K562 (cell line): Measurements from ENCODE around the gene SYT1. TPM values are rescaled to one million over a fixed set of nuclear protein-coding genes. Genes with fewer than 3 reads are reported as not detected.

Experiments used
- ATAC-seq: fragments of 200-7000 bp; cut with Tn5 transposase; 3 replicates; pipeline ENCODE4 v1.9.1; 2020; ENCODE audit warnings: moderate library complexity
- BruUV-seq: library from RNA; stranded (reverse); fragments of 400-500 nt; replicated peaks from 2 replicates; lab custom pipeline; 2021; lab: Mats Ljungman, UMichigan
- CTCF ChIA-PET: fragments of 300-600 bp; formaldehyde crosslinking; extraction: SDS; loops from one replicate; lab custom pipeline; 2021; ENCODE audit warnings: low intra/inter-chr PET ratio; lab: Yijun Ruan, JAX
- POLR2A ChIA-PET: fragments of 300-600, 350-650 bp; sonication (Branson Sonifier 250); formaldehyde crosslinking; extraction: SDS; loops from one replicate; lab custom pipeline; 2021; ENCODE audit warnings: antibody characterized with exemption, inconsistent platforms; lab: Yijun Ruan, JAX
- DNase-seq, 4 experiments: peaks; one replicate each; pipeline versions ENCODE4 v3.0.0 to v3.0.0-alpha.2; 2011 to 2018; ENCODE audit warnings: low spot score in 3 of 4, mixed read lengths in 3 of 4; ENCODE audit errors: extremely low read depth in 1 of 4
- FAIRE-seq: peaks from 2 replicates; lab custom pipeline; 2011; peaks lifted over from hg19 to GRCh38; lab: Jason Lieb, UNC
- H2AFZ ChIP-seq: 2 replicates; pipeline ENCODE4 v1.6.0; 2011; ENCODE audit warnings: low read depth, low read length, control low read depth, inconsistent platforms
- H3K27ac ChIP-seq: fragments of 200-600 bp; 3 replicates; pipeline ENCODE4 v1.8.0; 2011; ENCODE audit warnings: low read depth, mild to moderate bottlenecking, control low read depth, inconsistent platforms, low read length, moderate library complexity, mixed read lengths; ENCODE audit errors: extremely low read depth
- H3K27me3 ChIP-seq, 2 experiments: fragments of 300-600 bp in 1 of 2; 2 replicates in 1 of 2; 3 replicates in 1 of 2; pipeline versions ENCODE4 v1.6.0 to v1.8.0; 2011; ENCODE audit warnings: inconsistent platforms in 2 of 2, low read length in 2 of 2, mild to moderate bottlenecking in 1 of 2, mixed read lengths in 1 of 2, moderate library complexity in 1 of 2; ENCODE audit not compliant: control insufficient read depth in 2 of 2, insufficient read depth in 2 of 2
- H3K36me3 ChIP-seq: fragments of 300-600 bp; 3 replicates; pipeline ENCODE4 v1.8.0; 2011; ENCODE audit warnings: mild to moderate bottlenecking, low read length, inconsistent platforms; ENCODE audit not compliant: control insufficient read depth, insufficient read depth
- H3K4me1 ChIP-seq, 2 experiments: fragments of 200-600 bp in 1 of 2; replicated peaks in 1 of 2; 2 replicates in 1 of 2; 3 replicates in 1 of 2; pipeline versions ENCODE4 v1.5.1 to v1.8.0; 2011; ENCODE audit warnings: inconsistent platforms in 2 of 2, low read length in 2 of 2, mild to moderate bottlenecking in 1 of 2, mixed read lengths in 1 of 2, moderate library complexity in 1 of 2; ENCODE audit not compliant: control insufficient read depth in 2 of 2, insufficient read depth in 2 of 2
- H3K4me2 ChIP-seq: 2 replicates; pipeline ENCODE4 v1.6.1; 2011; ENCODE audit warnings: low read length, control low read depth, inconsistent platforms, mixed read lengths; ENCODE audit not compliant: insufficient read depth
- H3K4me3 ChIP-seq: fragments of 200-600 bp; sonication (generic), shearing (Covaris generic); 2 replicates; pipeline ENCODE4 v1.5.1; 2016; ENCODE audit warnings: control low read depth, inconsistent platforms
- H3K79me2 ChIP-seq: fragments of 200-600 bp; 3 replicates; pipeline ENCODE4 v1.8.0; 2011; ENCODE audit warnings: low read length, inconsistent platforms; ENCODE audit not compliant: control insufficient read depth, insufficient read depth
- H3K9ac ChIP-seq, 2 experiments: 2 replicates each; pipeline versions ENCODE4 v1.6.0 to v1.6.1; 2011; ENCODE audit warnings: low read depth in 2 of 2, low read length in 2 of 2, control low read depth in 1 of 2, inconsistent platforms in 1 of 2, mild to moderate bottlenecking in 1 of 2, mixed read lengths in 1 of 2; ENCODE audit not compliant: insufficient read depth in 1 of 2
- H3K9me1 ChIP-seq: one replicate; pipeline ENCODE4 v1.6.0; 2011; ENCODE audit warnings: inconsistent platforms, mild to moderate bottlenecking, low read length, moderate library complexity; ENCODE audit not compliant: control insufficient read depth, insufficient read depth
- H3K9me3 ChIP-seq: replicated peaks from 2 replicates; pipeline ENCODE4 v1.5.1; 2011; ENCODE audit warnings: low read depth, low read length, inconsistent platforms; ENCODE audit not compliant: control insufficient read depth, insufficient read depth
- H4K20me1 ChIP-seq: replicated peaks from 2 replicates; pipeline ENCODE4 v1.6.1; 2011; ENCODE audit warnings: low read length, inconsistent platforms, mixed read lengths; ENCODE audit not compliant: control insufficient read depth, insufficient read depth
- ARID3B ChIP-seq: fragments of 250-450 bp; sonication (Bioruptor Pico); IDR thresholded peaks from 2 replicates; pipeline ENCODE4 v1.4.0; 2020; ENCODE audit warnings: borderline replicate concordance
- FOXM1 ChIP-seq, 2 experiments: fragments of 450-650 bp in 1 of 2; sonication (generic) in 1 of 2; formaldehyde crosslinking in 1 of 2; IDR thresholded peaks; 2 replicates each; pipeline versions ENCODE4 v1.6.1 to v1.9.0; 2017 to 2022; ENCODE audit warnings: low read depth in 2 of 2, mild to moderate bottlenecking in 2 of 2, missing genetic modification reagents in 1 of 2, moderate library complexity in 1 of 2
- RBM17 ChIP-seq: fragments of 200-400 bp; formaldehyde crosslinking; IDR thresholded peaks from 2 replicates; pipeline ENCODE4 v1.6.1; 2017; ENCODE audit warnings: low read depth, mild to moderate bottlenecking, low read length, borderline replicate concordance
- RBM25 ChIP-seq: fragments of 200-400 bp; formaldehyde crosslinking; IDR thresholded peaks from 2 replicates; pipeline ENCODE4 v1.6.1; 2018; ENCODE audit warnings: low read length, low read depth, moderate library complexity; ENCODE audit not compliant: severe bottlenecking
- RREB1 ChIP-seq: fragments of 250-450 bp; sonication (Bioruptor Pico); IDR thresholded peaks from 2 replicates; pipeline ENCODE4 v1.4.0; 2020
- TAF1 ChIP-seq: IDR thresholded peaks from 2 replicates; pipeline ENCODE4 v1.6.1; 2011; ENCODE audit warnings: mild to moderate bottlenecking, low read length, moderate library complexity; ENCODE audit not compliant: insufficient read depth, control insufficient read depth, severe bottlenecking; ENCODE audit errors: extremely low read depth
- TBL1XR1 ChIP-seq, 2 experiments: IDR thresholded peaks; 2 replicates each; pipeline ENCODE4 v1.6.1; 2012; ENCODE audit warnings: improper control_type of control experiment in 2 of 2, low read length in 2 of 2, mild to moderate bottlenecking in 1 of 2
- ZFP36 ChIP-seq: fragments of 150-350 bp; IDR thresholded peaks from 2 replicates; pipeline ENCODE4 v1.6.1; 2018; ENCODE audit warnings: low read length, low read depth; ENCODE audit not compliant: partially characterized antibody
- ZNF41 ChIP-seq: fragments of 250-450 bp; sonication (Bioruptor Pico); conservative IDR thresholded peaks from 2 replicates; pipeline ENCODE4 v1.4.0; 2020; ENCODE audit warnings: mild to moderate bottlenecking
- ZNF436 ChIP-seq: fragments of 250-450, 450-650 bp; sonication (Bioruptor Pico); formaldehyde crosslinking; IDR thresholded peaks from 2 replicates; pipeline ENCODE4 v1.7.0; 2020; ENCODE audit warnings: mild to moderate bottlenecking
- WGBS: fragments of 100-300 bp; shearing (Covaris generic); methylation state at CpG from one replicate; pipeline ENCODE4 v1.1.6; 2016; ENCODE audit warnings: low coverage, mixed read lengths; ENCODE audit not compliant: insufficient coverage; ENCODE audit errors: missing lambda C conversion rate; 5-methylcytosine and 5-hydroxymethylcytosine counted together
- in situ Hi-C: fragments of 300-500 bp; cut with MboI; formaldehyde crosslinking; loops from 4 replicates; pipeline ENCODE4 v1.15.0; 2018; ENCODE audit warnings: inconsistent platforms, mixed read lengths
- intact Hi-C: fragments of 100-400 bp; cut with micrococcal nuclease; formaldehyde crosslinking; loops from 2 replicates; pipeline ENCODE4 v1.14.2; 2022
- polyA plus RNA-seq, 8 experiments: library from polyadenylated mRNA; depleted of rRNA in 4 of 8; stranded (reverse) in 5 of 8; unstranded in 3 of 8; fragments of >200 nt; fragmentation: Nextera tagmentation in 2 of 8; fragmentation: Illumina TruSeq in 1 of 8; extraction: Ambion mirVana in 2 of 8; extraction: Trizol in 1 of 8; gene quantifications; 2 replicates each; pipeline versions ENCODE4 v1.2.1 to v1.2.3, GENCODE V29; 2011 to 2014; ENCODE audit warnings: inconsistent platforms in 1 of 8, missing spikeins in 1 of 8
- total RNA-seq, 7 experiments: library from RNA; depleted of rRNA in 6 of 7; stranded (reverse); fragments of >200 nt in 6 of 7; fragmentation: Illumina TruSeq in 2 of 7; extraction: Trizol in 2 of 7; gene quantifications; 2 replicates each; pipeline versions ENCODE4 v1.2.1 to v1.2.3, GENCODE V29; 2011 to 2021; ENCODE audit warnings: low replicate concordance in 1 of 7
- TF ChIP-seq, protein P1 (sequence below): sonication (generic); formaldehyde crosslinking; IDR thresholded peaks from 2 replicates; pipeline ENCODE4 v1.8.0; 2022; ENCODE audit warnings: mild to moderate bottlenecking, missing genetic modification reagents

Gene SYT1
- total and polyA plus RNA-seq, 9 of the 15 experiments (the other 6 are each of a cell fraction or from before 2014, with no cell fraction given) = 0.03 to 0.13 (median 0.07) TPM; not detected in 4

GRCh38 chr12:79058342-79058741 lies 193.8 kb downstream of the SYT1 start:
- Histone ChIP-seq H3K27me3 (no peaks in the 10 kb centered on the region), H2AFZ (no peak overlapping the region), H3K4me2 (no peak overlapping the region), H3K9me3 (no peaks in the 10 kb centered on the region), H3K9ac (no peak overlapping the region), H3K4me3 (no peak overlapping the region), H4K20me1 (no peaks in the 10 kb centered on the region), H3K9me1 (no peaks in the 10 kb centered on the region), H3K4me1 (no peaks in the 10 kb centered on the region), H3K27ac (no peak overlapping the region), H3K79me2 (no peaks in the 10 kb centered on the region), H3K36me3 (no peaks in the 10 kb centered on the region)
- intact Hi-C loops = no loop called here
- no peak for ATAC-seq
- in situ Hi-C loops = no loop called here
- CTCF ChIA-PET = no interaction called here
- 13% methylated on average over 1 of the region's 1 CpG for WGBS
- no peak for FAIRE-seq
- DNase-seq = no peak
- no TSS peak for BruUV-seq
- POLR2A ChIA-PET = no interaction called here
- TF ChIP-seq FOXM1 (IDR thresholded peaks at IDR 0.05; ENCODE audit: low read depth) = no peak
- no peak for TF ChIP-seq FOXM1 (CRISPR knock-in tag; IDR thresholded peaks at IDR 0.05; ENCODE audit: low read depth)
- no peak for TF ChIP-seq RREB1 (CRISPR knock-in tag)
- TF ChIP-seq ZFP36 = no peak
- no peak for TF ChIP-seq ZNF41 (CRISPR knock-in tag)
- TF ChIP-seq TAF1 = no peak
- no peak for TF ChIP-seq ZNF436 (CRISPR knock-in tag)
- TF ChIP-seq RBM17 = no peak
- no peak for TF ChIP-seq RBM25
- TF ChIP-seq ARID3B (CRISPR knock-in tag) = no peak
- no peak for TF ChIP-seq TBL1XR1 (IDR thresholded peaks at IDR 0.05; ENCODE audit: low read length in 2 of 2)
- TF ChIP-seq, protein P1, sequence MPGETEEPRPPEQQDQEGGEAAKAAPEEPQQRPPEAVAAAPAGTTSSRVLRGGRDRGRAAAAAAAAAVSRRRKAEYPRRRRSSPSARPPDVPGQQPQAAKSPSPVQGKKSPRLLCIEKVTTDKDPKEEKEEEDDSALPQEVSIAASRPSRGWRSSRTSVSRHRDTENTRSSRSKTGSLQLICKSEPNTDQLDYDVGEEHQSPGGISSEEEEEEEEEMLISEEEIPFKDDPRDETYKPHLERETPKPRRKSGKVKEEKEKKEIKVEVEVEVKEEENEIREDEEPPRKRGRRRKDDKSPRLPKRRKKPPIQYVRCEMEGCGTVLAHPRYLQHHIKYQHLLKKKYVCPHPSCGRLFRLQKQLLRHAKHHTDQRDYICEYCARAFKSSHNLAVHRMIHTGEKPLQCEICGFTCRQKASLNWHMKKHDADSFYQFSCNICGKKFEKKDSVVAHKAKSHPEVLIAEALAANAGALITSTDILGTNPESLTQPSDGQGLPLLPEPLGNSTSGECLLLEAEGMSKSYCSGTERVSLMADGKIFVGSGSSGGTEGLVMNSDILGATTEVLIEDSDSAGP = no peak
